AG04450 (cell line): ENCODE results near the gene PRDM5. TPM values are rescaled to one million over a fixed set of nuclear protein-coding genes. Genes with fewer than 3 reads are reported as not detected.

Source experiments
- CTCF ChIA-PET: fragments of 300-600, 350-600 bp; formaldehyde crosslinking; extraction: SDS; loops from one replicate; lab custom pipeline; 2022; ENCODE audit warnings: antibody characterized with exemption, inconsistent platforms; lab: Charles Lee
- POLR2A ChIA-PET: fragments of 350-600 bp; formaldehyde crosslinking; extraction: SDS; loops from one replicate; lab custom pipeline; 2021; ENCODE audit warnings: antibody characterized with exemption, inconsistent platforms; lab: Yijun Ruan, JAX
- DNase-seq: peaks from one replicate; pipeline ENCODE4 v3.0.0-alpha.2; 2011; ENCODE audit warnings: low read depth, low spot score
- H3K27ac ChIP-seq: one replicate; pipeline ENCODE4 v1.5.1; 2012; ENCODE audit warnings: low read depth, low read length, control low read depth
- H3K27me3 ChIP-seq: one replicate; pipeline ENCODE4 v1.6.0; 2012; ENCODE audit warnings: low read length; ENCODE audit not compliant: control insufficient read depth, insufficient read depth
- H3K4me3 ChIP-seq: 2 replicates; pipeline ENCODE4 v1.5.1; 2011; ENCODE audit warnings: mild to moderate bottlenecking, low read depth, low read length, control low read depth
- H3K9me3 ChIP-seq: 2 replicates; pipeline ENCODE4 v1.5.1; 2012; ENCODE audit warnings: low read length; ENCODE audit not compliant: control insufficient read depth, insufficient read depth
- CTCF ChIP-seq: IDR thresholded peaks from 2 replicates; pipeline ENCODE4 v1.5.1; 2011; ENCODE audit warnings: low read depth, low read length, control low read depth, inconsistent platforms
- polyA plus RNA-seq: library from polyadenylated mRNA; depleted of rRNA; stranded (reverse); fragments of >200 nt; gene quantifications from 2 replicates; pipeline ENCODE4 v1.2.3, GENCODE V29; 2011

The PRDM5 gene
- polyA plus RNA-seq, 1 experiment = 12.3 TPM

GRCh38 chr4:120763650-120764049 is 158.9 kb downstream of the PRDM5 start:
- DNase-seq = no peak
- POLR2A ChIA-PET = no interaction called here
- Histone ChIP-seq H3K9me3 (no peaks in the 10 kb centered on the region), H3K27ac (no peak overlapping the region), H3K4me3 (no peak overlapping the region), H3K27me3 (no peaks in the 10 kb centered on the region)
- CTCF ChIA-PET = no interaction called here
- TF ChIP-seq CTCF = no peak

- no peak for DNase-seq
- no peaks in the 10 kb centered on the region for H3K9me3 ChIP-seq
- no peaks in the 10 kb centered on the region for H3K27me3 ChIP-seq
- no peak overlapping the region for H3K27ac ChIP-seq
- TF ChIP-seq CTCF = no peak
- CTCF ChIA-PET = no interaction called here
- H3K4me3 ChIP-seq = no peak overlapping the region
- POLR2A ChIA-PET = no interaction called here
Observed at GRCh38 chr4:120761070-120761469, 161.5 kb downstream of the PRDM5 start.

GRCh38 chr4:120760047-120760446 is 162.5 kb downstream of the PRDM5 start:
- no peaks in the 10 kb centered on the region for H3K9me3 ChIP-seq
- ChIA-PET CTCF (interaction anchor here (0.6 kb wide), 1 partner anchor 598 kb away, joined by 3 read pairs; no protein-coding TSS in a partner anchor), POLR2A (no interaction called here)
- no peaks in the 10 kb centered on the region for H3K27me3 ChIP-seq
- no peak overlapping the region for H3K4me3 ChIP-seq
- no peak for DNase-seq
- no peak for TF ChIP-seq CTCF
- H3K27ac ChIP-seq = no peak overlapping the region

GRCh38 chr4:120755864-120756263 is 166.7 kb downstream of the PRDM5 start:
- Histone ChIP-seq H3K9me3 (no peaks in the 10 kb centered on the region), H3K27me3 (no peaks in the 10 kb centered on the region), H3K27ac (no peak overlapping the region), H3K4me3 (no peak overlapping the region)
- ChIA-PET POLR2A (no interaction called here), CTCF (no interaction called here)
- no peak for TF ChIP-seq CTCF
- DNase-seq = no peak

GRCh38 chr4:120754590-120754989 is 167.9 kb downstream of the PRDM5 start:
- ChIA-PET CTCF (no interaction called here), POLR2A (no interaction called here)
- Histone ChIP-seq H3K9me3 (no peaks in the 10 kb centered on the region; the same call in 1 of the 2 replicates), H3K27me3 (no peaks in the 10 kb centered on the region), H3K4me3 (no peak overlapping the region), H3K27ac (no peak overlapping the region)
- no peak for TF ChIP-seq CTCF
- no peak for DNase-seq
